ENCODE data around the gene PRR23E. TPM values are rescaled to one million over a fixed set of nuclear protein-coding genes. Genes with fewer than 3 reads are reported as not detected.

Gene PRR23E
- total RNA-seq, 2 experiments from 2014 or later = not detected

DNA sequence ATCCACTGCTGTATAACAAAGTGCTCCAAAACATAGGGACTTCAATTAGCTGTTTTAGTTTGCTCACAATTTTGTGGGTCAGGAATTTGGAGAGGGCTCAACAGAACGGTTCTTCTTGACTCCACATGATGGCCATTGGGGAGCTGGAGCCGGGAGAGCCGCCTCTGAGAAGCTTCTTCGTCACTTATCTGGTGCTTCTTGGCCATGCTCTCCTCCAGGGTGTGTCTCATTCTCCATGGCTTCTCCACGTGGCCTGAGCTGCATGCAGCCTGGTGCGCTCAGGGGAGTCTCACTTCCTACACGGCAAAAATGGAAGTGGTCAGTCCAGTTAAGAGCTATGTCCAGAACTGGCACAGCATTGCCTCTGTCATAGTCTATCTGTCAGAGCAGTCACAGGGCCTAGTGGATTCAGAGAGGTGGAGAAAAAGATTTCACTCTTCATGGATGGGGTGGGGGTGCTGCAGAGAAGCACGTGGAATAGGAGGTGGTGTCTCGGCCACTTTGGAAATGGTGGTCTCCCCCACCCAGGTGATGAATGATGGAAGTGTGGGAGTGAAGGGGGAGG lies 26.3 kb upstream of the PRR23E start:
- BruUV-seq (replicated peaks) = no TSS peak
- Histone ChIP-seq H3K4me1 (ENCODE audit: insufficient read depth, low read length, poor library complexity, severe bottlenecking) (no peaks in the 10 kb centered on the region), H3K9me3 (ENCODE audit: low read length) (no peaks in the 10 kb centered on the region), H4K20me1 (ENCODE audit: insufficient read depth, low read length) (no peaks in the 10 kb centered on the region), H3K9me2 (ENCODE audit: insufficient read depth, low read length) (no peaks in the 10 kb centered on the region), H3K4me2 (ENCODE audit: low read length) (no peak overlapping the region), H3K4me3 (ENCODE audit: low read depth, low read length, poor library complexity, severe bottlenecking) (no peak overlapping the region), H3K27ac (ENCODE audit: low read depth, low read length, poor library complexity, severe bottlenecking) (no peak overlapping the region), H3K79me2 (ENCODE audit: insufficient read depth, low read depth, low read length) (no peaks in the 10 kb centered on the region), H3K36me3 (ENCODE audit: insufficient read depth, low read length) (no peaks in the 10 kb centered on the region), H2AFZ (ENCODE audit: low read length) (no peak overlapping the region)
- CTCF ChIA-PET (ENCODE audit: unreplicated experiment) = no interaction called here
- TF ChIP-seq EZH2phosphoT487 (IDR thresholded peaks at IDR 0.05; ENCODE audit: borderline replicate concordance, low read depth, low read length) = no peak
- TF ChIP-seq, protein P1, sequence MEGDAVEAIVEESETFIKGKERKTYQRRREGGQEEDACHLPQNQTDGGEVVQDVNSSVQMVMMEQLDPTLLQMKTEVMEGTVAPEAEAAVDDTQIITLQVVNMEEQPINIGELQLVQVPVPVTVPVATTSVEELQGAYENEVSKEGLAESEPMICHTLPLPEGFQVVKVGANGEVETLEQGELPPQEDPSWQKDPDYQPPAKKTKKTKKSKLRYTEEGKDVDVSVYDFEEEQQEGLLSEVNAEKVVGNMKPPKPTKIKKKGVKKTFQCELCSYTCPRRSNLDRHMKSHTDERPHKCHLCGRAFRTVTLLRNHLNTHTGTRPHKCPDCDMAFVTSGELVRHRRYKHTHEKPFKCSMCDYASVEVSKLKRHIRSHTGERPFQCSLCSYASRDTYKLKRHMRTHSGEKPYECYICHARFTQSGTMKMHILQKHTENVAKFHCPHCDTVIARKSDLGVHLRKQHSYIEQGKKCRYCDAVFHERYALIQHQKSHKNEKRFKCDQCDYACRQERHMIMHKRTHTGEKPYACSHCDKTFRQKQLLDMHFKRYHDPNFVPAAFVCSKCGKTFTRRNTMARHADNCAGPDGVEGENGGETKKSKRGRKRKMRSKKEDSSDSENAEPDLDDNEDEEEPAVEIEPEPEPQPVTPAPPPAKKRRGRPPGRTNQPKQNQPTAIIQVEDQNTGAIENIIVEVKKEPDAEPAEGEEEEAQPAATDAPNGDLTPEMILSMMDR (conservative IDR thresholded peaks at IDR 0.05; ENCODE audit: low read length) = no peak
- intact Hi-C loops (cut with micrococcal nuclease; ENCODE audit: unreplicated experiment) = no loop called here
- no peak for DNase-seq (ENCODE audit: low spot score)
- POLR2A ChIA-PET = no interaction called here

DNA sequence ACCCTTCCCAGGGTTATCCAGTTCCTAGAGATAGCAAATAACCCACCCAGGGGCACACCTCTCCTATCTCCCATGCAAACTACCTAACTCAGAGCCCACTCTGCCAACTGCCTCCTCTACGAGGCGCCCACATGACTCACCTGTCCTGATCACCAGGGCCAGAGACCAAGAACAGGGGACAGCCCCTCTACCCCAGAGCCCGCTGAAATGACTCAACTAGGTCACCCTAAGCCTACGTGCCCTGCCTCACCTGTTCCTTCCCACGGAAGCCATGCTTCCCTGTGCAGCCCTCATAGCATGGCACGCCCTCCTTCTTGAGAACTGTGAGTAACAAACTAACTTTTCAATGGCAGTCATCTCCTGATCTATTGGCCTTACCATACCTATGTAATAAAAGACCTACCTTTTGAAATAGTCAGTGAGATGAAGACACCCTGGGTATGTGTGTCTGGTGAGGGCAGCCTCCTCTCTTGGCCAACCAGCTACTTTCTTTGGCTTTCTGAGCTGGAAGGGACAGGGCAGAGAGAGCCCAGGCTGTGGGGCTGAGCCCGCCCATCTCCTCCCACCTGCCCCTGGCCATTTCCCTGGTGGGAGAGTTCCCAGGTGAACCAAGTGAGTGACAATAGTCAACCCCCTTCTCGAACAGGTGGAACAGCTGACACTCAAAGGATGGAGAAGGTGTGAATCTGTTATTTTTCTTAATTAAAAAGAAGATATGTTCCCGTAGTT lies 25.5 kb upstream of the PRR23E start:
- ChIA-PET CTCF (ENCODE audit: unreplicated experiment) (no interaction called here), POLR2A (no interaction called here)
- no peak for DNase-seq (ENCODE audit: low spot score)
- Histone ChIP-seq H3K79me2 (ENCODE audit: insufficient read depth, low read depth, low read length) (no peaks in the 10 kb centered on the region), H3K4me2 (ENCODE audit: low read length) (no peak overlapping the region), H3K27ac (ENCODE audit: low read depth, low read length, poor library complexity, severe bottlenecking) (no peak overlapping the region), H3K36me3 (ENCODE audit: insufficient read depth, low read length) (no peaks in the 10 kb centered on the region), H2AFZ (ENCODE audit: low read length) (no peak overlapping the region), H3K9me3 (ENCODE audit: low read length) (no peaks in the 10 kb centered on the region), H3K9me2 (ENCODE audit: insufficient read depth, low read length) (no peaks in the 10 kb centered on the region), H3K4me1 (ENCODE audit: insufficient read depth, low read length, poor library complexity, severe bottlenecking) (no peaks in the 10 kb centered on the region), H3K4me3 (ENCODE audit: low read depth, low read length, poor library complexity, severe bottlenecking) (no peak overlapping the region), H4K20me1 (ENCODE audit: insufficient read depth, low read length) (no peaks in the 10 kb centered on the region)
- no TSS peak for BruUV-seq (replicated peaks)
- TF ChIP-seq, protein P1 (conservative IDR thresholded peaks at IDR 0.05; ENCODE audit: low read length) = no peak
- no peak for TF ChIP-seq EZH2phosphoT487 (IDR thresholded peaks at IDR 0.05; ENCODE audit: borderline replicate concordance, low read depth, low read length)
- intact Hi-C loops (cut with micrococcal nuclease; ENCODE audit: unreplicated experiment) = no loop called here

DNA sequence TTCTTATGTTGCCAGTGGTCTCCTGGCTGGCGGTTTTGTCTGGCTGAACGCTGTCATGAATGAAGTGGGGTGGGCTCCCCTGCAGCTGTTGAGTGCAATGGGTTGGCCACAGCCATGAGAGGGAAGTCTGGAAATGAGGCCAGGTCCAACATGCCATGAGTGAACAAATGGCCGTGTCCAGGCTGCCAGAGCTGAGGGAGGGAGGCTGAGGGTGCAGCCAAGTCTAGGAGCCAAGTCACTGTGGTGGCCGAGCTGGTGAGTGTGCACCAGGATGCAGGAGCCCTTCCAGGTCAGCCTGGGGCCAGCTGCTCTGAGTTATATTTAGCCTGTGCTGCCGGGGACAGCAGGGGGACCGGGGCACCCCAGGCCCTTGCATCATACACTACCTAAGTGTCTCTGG lies 24.7 kb upstream of the PRR23E start:
- Histone ChIP-seq H3K4me1 (ENCODE audit: insufficient read depth, low read length, poor library complexity, severe bottlenecking) (no peaks in the 10 kb centered on the region), H3K9me3 (ENCODE audit: low read length) (no peaks in the 10 kb centered on the region), H4K20me1 (ENCODE audit: insufficient read depth, low read length) (no peaks in the 10 kb centered on the region), H3K4me3 (ENCODE audit: low read depth, low read length, poor library complexity, severe bottlenecking) (no peak overlapping the region), H3K27ac (ENCODE audit: low read depth, low read length, poor library complexity, severe bottlenecking) (no peak overlapping the region), H3K79me2 (ENCODE audit: insufficient read depth, low read depth, low read length) (no peaks in the 10 kb centered on the region), H3K4me2 (ENCODE audit: low read length) (no peak overlapping the region), H3K9me2 (ENCODE audit: insufficient read depth, low read length) (no peaks in the 10 kb centered on the region), H3K36me3 (ENCODE audit: insufficient read depth, low read length) (no peaks in the 10 kb centered on the region), H2AFZ (ENCODE audit: low read length) (no peak overlapping the region)
- TF ChIP-seq, protein P1 (conservative IDR thresholded peaks at IDR 0.05; ENCODE audit: low read length) = no peak
- TF ChIP-seq EZH2phosphoT487 (IDR thresholded peaks at IDR 0.05; ENCODE audit: borderline replicate concordance, low read depth, low read length) = no peak
- intact Hi-C loops (cut with micrococcal nuclease; ENCODE audit: unreplicated experiment) = no loop called here
- no peak for DNase-seq (ENCODE audit: low spot score)
- BruUV-seq (replicated peaks) = no TSS peak
- ChIA-PET POLR2A (no interaction called here), CTCF (ENCODE audit: unreplicated experiment) (no interaction called here)
